H9 (cell line): ENCODE results near the gene SLC38A11. TPM values are rescaled to one million over a fixed set of nuclear protein-coding genes. Genes with fewer than 3 reads are reported as not detected.

Source experiments
- DNase-seq: peaks from one replicate; pipeline ENCODE4 v3.0.0-alpha.2; 2017
- H2AFZ ChIP-seq: one replicate; pipeline ENCODE4 v1.6.1; 2013; ENCODE audit warnings: mild to moderate bottlenecking, low read length, control low read depth, moderate library complexity
- H2AK5ac ChIP-seq: 2 replicates; pipeline ENCODE4 v1.6.1; 2013; ENCODE audit warnings: low read length, control low read depth, mixed read lengths; ENCODE audit not compliant: insufficient read length
- H2BK120ac ChIP-seq: one replicate; pipeline ENCODE4 v1.6.1; 2013; ENCODE audit warnings: low read depth, mild to moderate bottlenecking, low read length, control low read depth, inconsistent platforms; ENCODE audit not compliant: poor library complexity, severe bottlenecking
- H2BK12ac ChIP-seq: 2 replicates; pipeline ENCODE4 v1.6.1; 2013; ENCODE audit warnings: low read length, control low read depth, mixed read lengths, low read depth; ENCODE audit not compliant: insufficient read length
- H2BK15ac ChIP-seq: 2 replicates; pipeline ENCODE4 v1.6.1; 2013; ENCODE audit warnings: low read depth, low read length, control low read depth
- H2BK20ac ChIP-seq: one replicate; pipeline ENCODE4 v1.6.1; 2013; ENCODE audit warnings: low read depth, mild to moderate bottlenecking, low read length, control low read depth, inconsistent platforms; ENCODE audit not compliant: poor library complexity, severe bottlenecking
- H2BK5ac ChIP-seq: 2 replicates; pipeline ENCODE4 v1.6.1; 2013; ENCODE audit warnings: low read length, control low read depth, mixed read lengths; ENCODE audit not compliant: insufficient read length
- H3K14ac ChIP-seq: 2 replicates; pipeline ENCODE4 v1.6.1; 2013; ENCODE audit warnings: low read length, control low read depth; ENCODE audit not compliant: insufficient read depth
- H3K18ac ChIP-seq: 2 replicates; pipeline ENCODE4 v1.6.1; 2013; ENCODE audit warnings: low read depth, mild to moderate bottlenecking, mixed read lengths, low read length, control low read depth; ENCODE audit not compliant: insufficient read length
- H3K23ac ChIP-seq: 2 replicates; pipeline ENCODE4 v1.6.1; 2013; ENCODE audit warnings: low read length, control low read depth, mixed read lengths, low read depth; ENCODE audit not compliant: insufficient read length
- H3K23me2 ChIP-seq: 2 replicates; pipeline ENCODE4 v1.6.1; 2013; ENCODE audit warnings: low read depth, mild to moderate bottlenecking, mixed read lengths, low read length, control low read depth; ENCODE audit not compliant: insufficient read length, poor library complexity, severe bottlenecking
- H3K27ac ChIP-seq: 2 replicates; pipeline ENCODE4 v1.5.1; 2013; ENCODE audit warnings: low read length, control low read depth, mixed read lengths, low read depth; ENCODE audit not compliant: insufficient read length
- H3K27me3 ChIP-seq: 2 replicates; pipeline ENCODE4 v1.6.1; 2013; ENCODE audit warnings: low read length, control low read depth, inconsistent platforms; ENCODE audit not compliant: insufficient read depth
- H3K4ac ChIP-seq: 2 replicates; pipeline ENCODE4 v1.6.1; 2013; ENCODE audit warnings: low read depth, mild to moderate bottlenecking, control low read depth, inconsistent platforms, low read length, moderate library complexity
- H3K4me1 ChIP-seq: 2 replicates; pipeline ENCODE4 v1.6.1; 2013; ENCODE audit warnings: low read length, control low read depth, inconsistent platforms; ENCODE audit not compliant: insufficient read depth
- H3K4me2 ChIP-seq: 2 replicates; pipeline ENCODE4 v1.6.1; 2013; ENCODE audit warnings: low read length, control low read depth, mixed read lengths; ENCODE audit not compliant: insufficient read length, insufficient read depth
- H3K56ac ChIP-seq: 2 replicates; pipeline ENCODE4 v1.6.1; 2013; ENCODE audit warnings: low read depth, mild to moderate bottlenecking, mixed read lengths, low read length, control low read depth; ENCODE audit not compliant: insufficient read length
- H3K79me1 ChIP-seq: 2 replicates; pipeline ENCODE4 v1.6.1; 2013; ENCODE audit warnings: low read depth, mild to moderate bottlenecking, moderate library complexity, low read length, control low read depth, inconsistent platforms; ENCODE audit not compliant: insufficient read depth, poor library complexity, severe bottlenecking
- H3K79me2 ChIP-seq: 2 replicates; pipeline ENCODE4 v1.6.1; 2013; ENCODE audit warnings: low read length, control low read depth, inconsistent platforms; ENCODE audit not compliant: insufficient read depth
- H3K9ac ChIP-seq: 2 replicates; pipeline ENCODE4 v1.6.1; 2013; ENCODE audit warnings: low read length, control low read depth, mixed read lengths; ENCODE audit not compliant: insufficient read length; ENCODE audit errors: extremely low read depth
- H3K9me3 ChIP-seq: one replicate; pipeline ENCODE4 v1.6.1; 2013; ENCODE audit warnings: low read depth, low read length, inconsistent platforms; ENCODE audit not compliant: control insufficient read depth
- H3T11ph ChIP-seq: one replicate; pipeline ENCODE4 v1.6.1; 2013; ENCODE audit warnings: mild to moderate bottlenecking, low read length, control low read depth, inconsistent platforms
- H4K20me1 ChIP-seq: one replicate; pipeline ENCODE4 v1.6.1; 2013; ENCODE audit not compliant: control insufficient read depth, insufficient read length, insufficient read depth
- H4K5ac ChIP-seq: 2 replicates; pipeline ENCODE4 v1.6.1; 2013; ENCODE audit warnings: low read depth, mild to moderate bottlenecking, mixed read lengths, low read length, control low read depth; ENCODE audit not compliant: insufficient read length
- H4K8ac ChIP-seq: replicated peaks from 2 replicates; pipeline ENCODE4 v1.6.1; 2013; ENCODE audit warnings: low read length, control low read depth, mixed read lengths, low read depth; ENCODE audit not compliant: insufficient read length
- H4K91ac ChIP-seq: 2 replicates; pipeline ENCODE4 v1.6.1; 2013; ENCODE audit warnings: low read depth, mild to moderate bottlenecking, moderate library complexity, mixed read lengths, low read length, control low read depth; ENCODE audit not compliant: insufficient read length
- H3K27ac Mint-ChIP-seq, 3 experiments: 2 replicates in 2 of 3; 3 replicates in 1 of 3; pipeline ENCODE4 v1.8.0; 2020 to 2021; ENCODE audit warnings: mixed read lengths in 3 of 3, mild to moderate bottlenecking in 1 of 3, moderate library complexity in 1 of 3
- H3K27me3 Mint-ChIP-seq: 2 replicates; pipeline ENCODE4 v1.8.0; 2021; ENCODE audit warnings: low read depth, mild to moderate bottlenecking, moderate library complexity, mixed read lengths
- H3K36me3 Mint-ChIP-seq, 3 experiments: 2 replicates in 2 of 3; 3 replicates in 1 of 3; pipeline ENCODE4 v1.8.0; 2020 to 2021; ENCODE audit warnings: low read depth in 3 of 3, mixed read lengths in 3 of 3; ENCODE audit not compliant: insufficient read depth in 1 of 3
- H3K4me1 Mint-ChIP-seq, 2 experiments: 2 replicates each; pipeline ENCODE4 v1.8.0; 2020; ENCODE audit warnings: mixed read lengths in 2 of 2
- H3K4me3 Mint-ChIP-seq, 2 experiments: 2 replicates in 1 of 2; 3 replicates in 1 of 2; pipeline ENCODE4 v1.8.0; 2020 to 2021; ENCODE audit warnings: mild to moderate bottlenecking in 2 of 2, mixed read lengths in 2 of 2, moderate library complexity in 1 of 2
- H3K9me3 Mint-ChIP-seq, 2 experiments: 2 replicates in 1 of 2; 3 replicates in 1 of 2; pipeline ENCODE4 v1.8.0; 2020; ENCODE audit warnings: mild to moderate bottlenecking in 2 of 2, mixed read lengths in 2 of 2, moderate library complexity in 1 of 2
- WGBS: extraction: QIAGEN DNeasy Blood & Tissue Kit; methylation state at CpG from one replicate; pipeline ENCODE4 v1.1.7; 2013; ENCODE audit warnings: missing lambda C conversion rate, low lambda C conversion rate, mixed read lengths; ENCODE audit not compliant: insufficient read length; ENCODE audit errors: extremely low coverage; 5-methylcytosine and 5-hydroxymethylcytosine counted together
- total RNA-seq: library from RNA; stranded (reverse); gene quantifications from 2 replicates; pipeline ENCODE4 v1.2.1, GENCODE V29; 2021
- TF ChIP-seq, protein P1 (sequence below): fragments of 200-600 bp; sonication (generic); conservative IDR thresholded peaks from 3 replicates; pipeline ENCODE4 v1.8.0; 2021; ENCODE audit warnings: antibody characterized with exemption, mild to moderate bottlenecking

SLC38A11 gene
- total RNA-seq, 1 experiment from 2014 or later, result not detected

DNA sequence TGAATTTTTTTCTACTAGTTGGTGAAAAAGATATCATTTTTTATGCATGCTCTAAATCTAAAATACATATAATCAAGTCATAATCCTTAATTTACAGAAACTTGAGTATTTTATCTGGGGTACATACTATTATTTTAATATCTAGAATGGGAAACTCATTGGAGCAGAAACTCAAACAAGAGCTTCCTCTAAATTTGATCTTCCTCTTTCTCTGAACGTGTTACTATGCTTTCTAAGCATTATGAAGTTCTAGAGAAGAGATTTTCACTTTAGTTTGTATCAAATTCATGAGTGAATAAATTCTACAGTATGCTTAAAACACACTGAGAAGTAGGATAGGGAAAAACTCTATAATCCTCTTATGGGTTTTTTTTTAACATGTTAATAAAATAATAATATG is 20.6 kb upstream of the SLC38A11 start:
- H3K4me1 Mint-ChIP-seq, result peaks cover 0 to 2% of the 10 kb centered on the region in 2 experiments; a peak in 1 of 4 replicates
- Histone ChIP-seq H3T11ph (no peak overlapping the region), H4K8ac (no peak overlapping the region), H3K9ac (no peak overlapping the region), H4K5ac (no peak overlapping the region), H4K20me1 (no peaks in the 10 kb centered on the region), H2BK5ac (no peak overlapping the region), H2BK15ac (no peak overlapping the region), H3K14ac (no peak overlapping the region), H4K91ac (no peak overlapping the region), H3K56ac (no peak overlapping the region), H3K79me2 (no peaks in the 10 kb centered on the region), H2AK5ac (no peak overlapping the region), H3K4me2 (no peak overlapping the region), H3K23me2 (no peaks in the 10 kb centered on the region), H2AFZ (no peak overlapping the region), H2BK12ac (no peak overlapping the region), H3K4ac (no peak overlapping the region), H3K27ac (no peak overlapping the region), H3K79me1 (no peaks in the 10 kb centered on the region), H3K27me3 (no peaks in the 10 kb centered on the region), H3K4me1 (no peaks in the 10 kb centered on the region), H3K18ac (no peak overlapping the region), H3K9me3 (no peaks in the 10 kb centered on the region), H2BK20ac (no peak overlapping the region), H3K23ac (no peak overlapping the region), H2BK120ac (no peak overlapping the region)
- H3K27ac Mint-ChIP-seq, result no peak overlapping the region
- no peak overlapping the region for H3K4me3 Mint-ChIP-seq
- no peaks in the 10 kb centered on the region for H3K36me3 Mint-ChIP-seq
- no peaks in the 10 kb centered on the region for H3K27me3 Mint-ChIP-seq
- TF ChIP-seq, protein P1, sequence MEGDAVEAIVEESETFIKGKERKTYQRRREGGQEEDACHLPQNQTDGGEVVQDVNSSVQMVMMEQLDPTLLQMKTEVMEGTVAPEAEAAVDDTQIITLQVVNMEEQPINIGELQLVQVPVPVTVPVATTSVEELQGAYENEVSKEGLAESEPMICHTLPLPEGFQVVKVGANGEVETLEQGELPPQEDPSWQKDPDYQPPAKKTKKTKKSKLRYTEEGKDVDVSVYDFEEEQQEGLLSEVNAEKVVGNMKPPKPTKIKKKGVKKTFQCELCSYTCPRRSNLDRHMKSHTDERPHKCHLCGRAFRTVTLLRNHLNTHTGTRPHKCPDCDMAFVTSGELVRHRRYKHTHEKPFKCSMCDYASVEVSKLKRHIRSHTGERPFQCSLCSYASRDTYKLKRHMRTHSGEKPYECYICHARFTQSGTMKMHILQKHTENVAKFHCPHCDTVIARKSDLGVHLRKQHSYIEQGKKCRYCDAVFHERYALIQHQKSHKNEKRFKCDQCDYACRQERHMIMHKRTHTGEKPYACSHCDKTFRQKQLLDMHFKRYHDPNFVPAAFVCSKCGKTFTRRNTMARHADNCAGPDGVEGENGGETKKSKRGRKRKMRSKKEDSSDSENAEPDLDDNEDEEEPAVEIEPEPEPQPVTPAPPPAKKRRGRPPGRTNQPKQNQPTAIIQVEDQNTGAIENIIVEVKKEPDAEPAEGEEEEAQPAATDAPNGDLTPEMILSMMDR, result no peak
- DNase-seq, result no peak
- H3K9me3 Mint-ChIP-seq, result no peaks in the 10 kb centered on the region
- no CpG with 5 or more reads among the region's 1 CpG for WGBS
